Measurements from ENCODE around the gene OPRL1. TPM values are rescaled to one million over a fixed set of nuclear protein-coding genes. Genes with fewer than 3 reads are reported as not detected.

OPRL1 gene
- polyA plus RNA-seq, 1 donor, result 0.81 TPM

DNA sequence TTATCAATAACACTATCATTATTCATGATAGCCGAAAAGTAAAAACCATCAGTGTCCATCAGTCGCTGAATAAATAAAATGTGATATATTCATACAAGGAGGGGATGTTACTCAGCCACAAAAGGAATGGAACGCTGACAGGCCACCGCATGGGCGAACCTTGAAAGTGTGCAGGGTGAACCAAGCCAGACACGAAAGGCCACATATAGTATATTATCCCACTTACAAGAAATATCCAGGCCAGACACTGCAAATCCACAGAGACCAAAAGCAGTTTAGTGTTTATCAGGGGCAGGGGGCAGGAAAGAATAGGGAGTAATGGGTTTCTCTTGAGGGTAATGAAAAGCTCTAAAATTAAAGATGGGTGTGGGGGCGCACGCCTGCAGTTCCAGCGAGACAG, 36.1 kb upstream of the OPRL1 start:
- H3K27me3 ChIP-seq (ENCODE audit: control insufficient read depth, insufficient read depth, low read length), result peaks cover 89% of the 10 kb centered on the region
- DNase-seq, result no peak
- H3K9me3 ChIP-seq (ENCODE audit: control insufficient read depth, low read depth, low read length), result peaks cover 5% of the 10 kb centered on the region
- no peaks in the 10 kb centered on the region for H3K36me3 ChIP-seq (ENCODE audit: control insufficient read depth, insufficient read depth, low read length)
- no CpG with 5 or more reads among the region's 9 CpGs for WGBS (ENCODE audit: insufficient coverage, low lambda C conversion rate)
- H3K4me3 ChIP-seq (ENCODE audit: low read length), result no peak overlapping the region
- peaks cover 8% of the 10 kb centered on the region for H3K4me1 ChIP-seq (ENCODE audit: control insufficient read depth, insufficient read depth, low read length)
- H3K27ac ChIP-seq (ENCODE audit: low read length), result no peak overlapping the region

DNA sequence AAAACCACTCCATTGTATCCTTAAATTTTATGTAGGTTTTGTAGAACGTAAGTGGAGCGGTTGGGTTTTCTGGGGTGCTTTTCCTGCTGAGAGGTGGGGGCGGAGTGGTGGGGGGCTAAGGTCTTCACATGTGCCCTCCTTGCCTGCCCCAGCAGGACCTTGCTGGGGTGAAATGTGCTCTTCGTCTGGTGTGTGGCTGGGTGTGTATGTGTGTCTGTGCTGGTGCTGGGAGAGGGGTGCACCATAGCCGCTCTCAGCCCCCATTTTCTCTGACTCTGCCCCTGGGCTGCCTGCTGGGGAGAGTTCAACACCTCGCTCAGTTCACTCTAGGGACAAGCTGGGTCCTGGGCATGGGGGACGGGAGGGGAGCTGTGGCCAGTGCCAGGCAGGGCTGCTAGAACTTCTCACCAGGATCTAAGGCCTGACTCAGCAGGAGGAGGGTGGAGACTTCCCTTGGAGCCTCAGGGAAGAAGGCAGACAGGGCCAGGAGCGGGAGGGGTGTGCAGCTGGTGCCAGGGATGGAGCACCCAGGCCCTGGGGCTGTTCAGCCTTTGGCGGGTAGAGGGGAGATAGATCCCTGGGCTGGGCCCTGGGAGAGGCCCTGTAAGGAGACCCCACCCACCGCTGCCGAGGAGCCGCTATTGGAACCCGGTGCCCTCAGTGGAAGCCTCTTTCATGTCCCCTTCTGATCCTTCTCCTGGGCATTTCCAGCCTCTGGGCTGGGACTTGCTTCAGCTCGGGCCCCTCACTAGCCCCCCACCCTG, 35.2 kb upstream of the OPRL1 start:
- no peak for DNase-seq
- no peak overlapping the region for H3K4me3 ChIP-seq (ENCODE audit: low read length)
- no peak overlapping the region for H3K27ac ChIP-seq (ENCODE audit: low read length)
- H3K36me3 ChIP-seq (ENCODE audit: control insufficient read depth, insufficient read depth, low read length), result no peaks in the 10 kb centered on the region
- no CpG with 5 or more reads among the region's 14 CpGs for WGBS (ENCODE audit: insufficient coverage, low lambda C conversion rate)
- H3K9me3 ChIP-seq (ENCODE audit: control insufficient read depth, low read depth, low read length), result peaks cover 5% of the 10 kb centered on the region
- peaks cover 4% of the 10 kb centered on the region for H3K4me1 ChIP-seq (ENCODE audit: control insufficient read depth, insufficient read depth, low read length)
- peaks cover 83% of the 10 kb centered on the region for H3K27me3 ChIP-seq (ENCODE audit: control insufficient read depth, insufficient read depth, low read length)

DNA sequence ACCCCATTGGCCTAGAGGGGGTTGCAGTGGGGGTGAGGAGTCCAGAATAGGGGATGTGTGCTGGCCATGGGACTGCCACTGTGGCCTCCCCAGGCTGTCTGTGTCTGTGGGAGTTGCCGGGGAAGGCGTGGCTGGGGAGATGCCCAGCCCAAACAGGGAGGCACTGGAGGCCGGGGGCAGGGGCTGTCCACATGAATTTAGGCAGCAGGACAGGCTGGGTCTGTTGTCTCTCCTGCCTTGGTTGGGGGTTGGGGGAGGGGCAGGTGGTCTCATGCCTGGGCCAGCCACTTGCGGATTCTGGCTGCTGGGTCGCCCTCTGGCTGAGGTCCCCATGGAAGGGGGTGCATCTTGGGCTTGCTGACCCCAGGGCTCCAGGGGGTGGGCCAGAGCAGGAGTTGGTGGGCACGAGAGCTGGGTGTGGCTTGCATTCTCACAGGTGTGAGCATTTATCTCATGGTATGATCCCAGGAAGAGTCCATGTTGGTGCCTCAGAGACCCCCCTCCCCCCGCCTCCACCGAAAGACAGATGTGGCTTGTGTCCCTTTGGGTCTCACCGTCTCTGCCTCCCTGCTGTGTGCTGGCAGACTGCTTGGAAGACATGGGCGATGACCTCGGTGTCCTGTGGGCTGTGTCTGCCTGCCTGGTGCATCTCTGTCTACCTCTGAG, 34.4 kb upstream of the OPRL1 start:
- no peak for DNase-seq
- H3K4me3 ChIP-seq (ENCODE audit: low read length), result no peak overlapping the region
- peaks cover 8% of the 10 kb centered on the region for H3K9me3 ChIP-seq (ENCODE audit: control insufficient read depth, low read depth, low read length)
- H3K36me3 ChIP-seq (ENCODE audit: control insufficient read depth, insufficient read depth, low read length), result no peaks in the 10 kb centered on the region
- whole genome bisulfite sequencing (ENCODE audit: insufficient coverage, low lambda C conversion rate), result no CpG with 5 or more reads among the region's 11 CpGs
- H3K4me1 ChIP-seq (ENCODE audit: control insufficient read depth, insufficient read depth, low read length), result peaks cover 4% of the 10 kb centered on the region
- H3K27ac ChIP-seq (ENCODE audit: low read length), result no peak overlapping the region
- H3K27me3 ChIP-seq (ENCODE audit: control insufficient read depth, insufficient read depth, low read length), result peaks cover 83% of the 10 kb centered on the region

DNA sequence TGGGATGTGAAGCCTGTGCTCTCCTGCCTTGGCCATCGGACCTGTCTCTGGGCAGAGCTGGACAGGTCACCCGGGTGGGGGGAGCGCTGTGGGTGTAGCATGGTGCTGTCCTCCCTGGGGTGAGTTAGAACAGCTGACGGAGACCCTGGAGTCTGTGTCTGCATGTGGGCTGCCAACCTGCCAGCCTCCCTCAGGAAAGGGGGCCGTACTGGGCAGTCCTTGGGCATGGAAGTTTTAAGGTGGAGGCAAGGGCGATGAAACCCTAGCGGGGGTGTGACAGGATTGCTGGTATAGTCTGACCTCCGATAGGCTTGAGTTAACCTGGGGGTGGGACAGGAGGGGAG, 32.9 kb upstream of the OPRL1 start:
- H3K27ac ChIP-seq (ENCODE audit: low read length), result no peak overlapping the region
- H3K4me3 ChIP-seq (ENCODE audit: low read length), result peak overlapping the region; percentile 4
- no peak for DNase-seq
- no peaks in the 10 kb centered on the region for H3K36me3 ChIP-seq (ENCODE audit: control insufficient read depth, insufficient read depth, low read length)
- no peaks in the 10 kb centered on the region for H3K4me1 ChIP-seq (ENCODE audit: control insufficient read depth, insufficient read depth, low read length)
- no CpG with 5 or more reads among the region's 8 CpGs for WGBS (ENCODE audit: insufficient coverage, low lambda C conversion rate)
- peaks cover 8% of the 10 kb centered on the region for H3K9me3 ChIP-seq (ENCODE audit: control insufficient read depth, low read depth, low read length)
- peaks cover 82% of the 10 kb centered on the region for H3K27me3 ChIP-seq (ENCODE audit: control insufficient read depth, insufficient read depth, low read length)

DNA sequence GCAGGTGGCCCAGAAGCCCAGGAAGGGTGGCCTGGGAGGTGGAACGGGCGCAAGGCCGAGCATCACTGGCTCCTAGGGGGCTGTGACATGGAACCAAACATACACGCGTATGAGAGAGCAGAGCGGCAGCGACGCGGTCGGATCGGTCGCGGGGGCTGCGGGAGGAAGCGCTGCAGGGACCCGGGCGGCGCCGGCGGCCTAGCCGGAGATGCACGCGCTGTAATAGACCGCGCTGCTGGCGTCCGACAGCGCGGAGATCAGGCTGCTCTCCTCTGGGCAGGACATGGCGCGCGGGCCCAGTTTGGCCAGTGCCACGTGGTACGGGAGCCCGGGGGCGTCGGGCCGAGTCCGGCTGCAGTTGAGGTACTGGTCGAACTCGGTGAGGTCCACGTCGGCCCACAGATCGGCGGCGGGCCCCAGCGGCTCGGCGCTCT, 31.9 kb upstream of the OPRL1 start:
- Histone ChIP-seq H3K27ac (ENCODE audit: low read length) (no peak overlapping the region), H3K4me1 (ENCODE audit: control insufficient read depth, insufficient read depth, low read length) (no peaks in the 10 kb centered on the region), H3K9me3 (ENCODE audit: control insufficient read depth, low read depth, low read length) (peaks cover 8% of the 10 kb centered on the region), H3K36me3 (ENCODE audit: control insufficient read depth, insufficient read depth, low read length) (no peaks in the 10 kb centered on the region), H3K27me3 (ENCODE audit: control insufficient read depth, insufficient read depth, low read length) (peaks cover 86% of the 10 kb centered on the region), H3K4me3 (ENCODE audit: low read length) (no peak overlapping the region)
- no peak for DNase-seq
- no CpG with 5 or more reads among the region's 49 CpGs for WGBS (ENCODE audit: insufficient coverage, low lambda C conversion rate)

DNA sequence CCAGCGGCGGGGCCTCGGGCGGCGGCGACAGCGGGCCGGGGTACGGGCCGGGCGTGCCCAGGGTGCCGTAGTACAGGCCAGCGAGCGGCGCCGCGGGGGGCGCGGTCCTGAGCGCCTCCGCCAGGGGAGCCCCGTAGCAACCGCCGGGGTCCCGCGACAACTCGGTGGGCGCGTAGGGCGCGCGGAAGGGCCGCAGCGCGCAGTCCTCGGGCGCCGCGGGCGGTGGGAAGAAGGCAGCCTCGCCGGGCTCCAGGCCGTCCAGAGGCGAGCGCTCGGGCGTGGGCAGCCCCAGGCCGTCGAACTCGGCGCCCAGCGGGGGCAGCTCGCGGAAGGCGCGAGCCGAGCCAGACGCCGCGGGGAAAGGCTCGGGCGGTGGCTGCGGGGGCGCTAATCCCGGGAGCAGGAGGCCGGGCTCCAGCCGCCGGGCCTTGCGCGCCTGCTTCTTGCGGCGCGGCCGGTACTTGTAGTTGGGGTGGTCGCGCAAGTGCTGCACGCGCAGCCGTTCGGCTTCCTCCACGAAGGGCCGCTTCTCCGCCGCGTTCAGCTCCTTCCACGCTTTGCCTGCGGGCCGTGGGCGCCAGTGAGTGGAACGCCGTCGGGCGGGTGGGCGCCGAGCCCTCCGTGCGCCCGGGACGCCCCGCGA, 31.4 kb upstream of the OPRL1 start:
- Histone ChIP-seq H3K36me3 (ENCODE audit: control insufficient read depth, insufficient read depth, low read length) (no peaks in the 10 kb centered on the region), H3K27ac (ENCODE audit: low read length) (no peak overlapping the region), H3K4me3 (ENCODE audit: low read length) (no peak overlapping the region), H3K9me3 (ENCODE audit: control insufficient read depth, low read depth, low read length) (peaks cover 8% of the 10 kb centered on the region), H3K4me1 (ENCODE audit: control insufficient read depth, insufficient read depth, low read length) (no peaks in the 10 kb centered on the region), H3K27me3 (ENCODE audit: control insufficient read depth, insufficient read depth, low read length) (peaks cover 85% of the 10 kb centered on the region)
- no CpG with 5 or more reads among the region's 101 CpGs for WGBS (ENCODE audit: insufficient coverage, low lambda C conversion rate)
- no peak for DNase-seq

DNA sequence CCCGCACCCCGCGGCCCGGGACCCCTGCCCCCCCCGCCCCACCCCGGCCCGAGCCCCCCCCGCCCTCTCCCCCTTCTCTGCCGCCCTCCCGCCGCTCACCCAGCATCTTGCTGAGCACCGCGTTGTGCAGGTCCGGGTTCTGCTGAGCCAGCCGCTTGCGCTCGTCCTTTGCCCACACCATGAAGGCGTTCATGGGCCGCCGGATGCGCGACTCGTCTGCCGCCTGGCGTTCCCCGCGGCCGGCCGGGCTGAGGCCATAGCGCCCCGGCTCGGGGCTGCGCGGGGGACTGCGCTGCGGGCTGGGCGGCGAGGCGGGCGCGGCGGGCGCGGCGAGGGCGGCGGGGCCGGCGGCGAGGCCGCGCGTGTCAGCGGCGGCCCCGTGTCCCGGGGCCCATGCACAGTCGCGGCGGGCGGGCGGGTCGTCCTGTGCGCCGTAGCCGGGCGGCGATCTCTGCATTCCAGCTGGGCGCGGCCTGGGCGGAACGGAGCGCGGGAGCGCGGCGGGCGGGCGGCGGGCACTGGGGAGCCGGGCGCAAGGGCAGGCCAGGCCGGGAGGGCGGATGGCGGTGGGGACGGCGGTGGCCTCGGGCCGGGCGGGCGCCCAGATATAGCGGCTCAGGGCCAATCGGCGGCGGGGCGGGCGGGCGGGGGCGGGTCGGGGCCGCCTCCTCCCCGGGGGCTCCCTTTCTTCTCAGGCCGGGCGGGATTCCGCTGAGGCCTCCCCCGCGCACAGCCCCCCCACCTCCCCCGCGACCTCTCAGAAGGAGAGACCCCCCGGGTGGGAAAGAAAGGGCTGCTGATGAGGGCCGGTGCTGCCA, 30.6 kb upstream of the OPRL1 start, which contains the start of gene SOX18:
Gene SOX18 (minus strand): TSS at position 580 of the 818 bp plus-strand sequence. CDS start 123 bp downstream, at position 457.
- H3K27me3 ChIP-seq (ENCODE audit: control insufficient read depth, insufficient read depth, low read length), result peaks cover 86% of the 10 kb centered on the region
- peaks cover 8% of the 10 kb centered on the region for H3K9me3 ChIP-seq (ENCODE audit: control insufficient read depth, low read depth, low read length)
- H3K27ac ChIP-seq (ENCODE audit: low read length), result no peak within 1 kb of the TSS
- WGBS (ENCODE audit: insufficient coverage, low lambda C conversion rate), result no CpG with 5 or more reads among the region's 111 CpGs
- peaks cover 2% of the 10 kb centered on the region for H3K4me1 ChIP-seq (ENCODE audit: control insufficient read depth, insufficient read depth, low read length)
- no peak within 1 kb of the TSS for H3K4me3 ChIP-seq (ENCODE audit: low read length)
- H3K36me3 ChIP-seq (ENCODE audit: control insufficient read depth, insufficient read depth, low read length), result no peaks in the 10 kb centered on the region
- no peak for DNase-seq

DNA sequence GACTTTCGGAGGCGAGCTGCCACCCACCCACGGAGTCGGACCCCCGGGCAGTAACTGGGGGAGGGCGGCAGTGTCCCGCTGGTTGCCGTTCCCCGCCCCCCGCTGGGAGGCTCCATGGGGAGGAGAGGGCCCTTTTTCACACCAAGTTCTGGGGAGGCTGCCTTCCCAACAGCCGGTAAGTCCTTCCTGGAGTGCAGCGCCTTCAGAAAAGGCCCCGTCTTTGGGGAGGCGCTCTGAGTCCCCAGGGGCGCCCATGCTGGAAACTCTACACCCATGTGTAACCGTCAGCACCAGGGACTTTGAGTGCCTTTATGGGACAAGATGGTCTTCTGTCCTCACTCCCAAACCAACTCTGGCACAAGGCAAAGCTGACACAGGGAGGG, 30.0 kb upstream of the OPRL1 start:
- Histone ChIP-seq H3K9me3 (ENCODE audit: control insufficient read depth, low read depth, low read length) (peaks cover 8% of the 10 kb centered on the region), H3K36me3 (ENCODE audit: control insufficient read depth, insufficient read depth, low read length) (no peaks in the 10 kb centered on the region), H3K27me3 (ENCODE audit: control insufficient read depth, insufficient read depth, low read length) (peaks cover 84% of the 10 kb centered on the region), H3K27ac (ENCODE audit: low read length) (no peak overlapping the region), H3K4me3 (ENCODE audit: low read length) (no peak overlapping the region), H3K4me1 (ENCODE audit: control insufficient read depth, insufficient read depth, low read length) (peaks cover 2% of the 10 kb centered on the region)
- WGBS (ENCODE audit: insufficient coverage, low lambda C conversion rate), result no CpG with 5 or more reads among the region's 16 CpGs
- DNase-seq, result no peak

DNA sequence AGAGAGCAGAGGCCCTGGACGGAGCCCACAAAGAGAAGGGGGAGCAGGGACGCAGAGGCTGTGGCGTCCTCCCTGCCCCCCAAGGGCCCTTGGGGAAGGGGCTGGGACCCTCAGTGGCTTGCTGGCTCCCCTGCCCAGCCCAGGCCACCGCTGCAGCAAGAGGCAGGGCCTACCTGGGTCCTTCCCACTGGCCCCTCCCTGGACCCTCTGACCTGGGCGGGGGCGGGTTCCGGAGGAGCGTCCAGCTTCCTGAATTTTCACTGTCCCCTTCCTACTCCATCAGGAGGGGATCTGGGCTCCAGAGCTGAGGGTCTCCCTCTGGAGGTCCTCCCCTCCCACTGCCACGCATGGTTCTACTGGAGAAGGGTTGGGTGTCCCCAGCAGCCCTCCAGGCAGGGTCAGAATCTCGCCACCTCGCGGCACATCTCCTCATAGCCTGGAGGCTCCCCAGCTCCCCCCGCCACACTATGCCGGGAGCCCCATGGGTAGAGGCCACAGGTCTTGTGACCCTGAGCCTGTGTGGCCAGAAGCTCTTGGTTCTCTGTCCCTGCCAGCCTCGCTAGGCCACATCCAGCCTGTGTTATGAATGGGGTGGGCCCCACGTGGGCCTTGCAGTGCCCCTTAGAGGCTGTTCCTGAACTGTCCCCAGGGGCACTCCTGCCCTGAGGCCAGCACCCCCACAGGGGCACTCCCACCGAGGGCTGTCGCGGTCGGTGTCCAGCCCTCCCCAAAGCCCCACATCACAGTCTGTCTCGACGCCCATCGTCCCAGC, 29.4 kb upstream of the OPRL1 start:
- H3K4me3 ChIP-seq (ENCODE audit: low read length), result no peak overlapping the region
- no peaks in the 10 kb centered on the region for H3K36me3 ChIP-seq (ENCODE audit: control insufficient read depth, insufficient read depth, low read length)
- DNase-seq, result no peak
- peaks cover 84% of the 10 kb centered on the region for H3K27me3 ChIP-seq (ENCODE audit: control insufficient read depth, insufficient read depth, low read length)
- H3K4me1 ChIP-seq (ENCODE audit: control insufficient read depth, insufficient read depth, low read length), result peaks cover 2% of the 10 kb centered on the region
- WGBS (ENCODE audit: insufficient coverage, low lambda C conversion rate), result no CpG with 5 or more reads among the region's 23 CpGs
- no peak overlapping the region for H3K27ac ChIP-seq (ENCODE audit: low read length)
- peaks cover 8% of the 10 kb centered on the region for H3K9me3 ChIP-seq (ENCODE audit: control insufficient read depth, low read depth, low read length)

Data from large intestine (tissue), 3 donors.